GM23248 (cell line): Measurements from ENCODE around the gene LRMDA. TPM values are rescaled to one million over a fixed set of nuclear protein-coding genes. Genes with fewer than 3 reads are reported as not detected.

Source experiments
- DNase-seq: peaks from one replicate; pipeline ENCODE4 v3.0.0-alpha.2; 2015
- H2AFZ ChIP-seq: fragments of 200-600 bp; sonication (generic); 2 replicates; pipeline ENCODE4 v1.6.1; 2016; ENCODE audit warnings: antibody characterized with exemption
- H3F3A ChIP-seq: fragments of 200-600 bp; sonication (generic); 2 replicates; pipeline ENCODE4 v1.6.1; 2016; ENCODE audit warnings: mild to moderate bottlenecking, antibody characterized with exemption, mixed run types; ENCODE audit not compliant: insufficient read depth
- H3K27ac ChIP-seq: fragments of 200-600 bp; sonication (generic); 2 replicates; pipeline ENCODE4 v1.5.1; 2016; ENCODE audit warnings: mild to moderate bottlenecking
- H3K27me3 ChIP-seq: fragments of 200-600 bp; sonication (generic); replicated peaks from 2 replicates; pipeline ENCODE4 v1.6.1; 2016; ENCODE audit warnings: mild to moderate bottlenecking; ENCODE audit not compliant: insufficient read depth
- H3K36me3 ChIP-seq: fragments of 200-600 bp; sonication (generic); 2 replicates; pipeline ENCODE4 v1.6.1; 2016; ENCODE audit warnings: low read depth, mild to moderate bottlenecking
- H3K4me1 ChIP-seq: fragments of 200-600 bp; sonication (generic); 2 replicates; pipeline ENCODE4 v1.6.1; 2016; ENCODE audit warnings: mild to moderate bottlenecking; ENCODE audit not compliant: insufficient read depth
- H3K4me2 ChIP-seq: fragments of 200-600 bp; sonication (generic); one replicate; pipeline ENCODE4 v1.6.1; 2016; ENCODE audit warnings: mild to moderate bottlenecking; ENCODE audit not compliant: unreplicated experiment
- H3K4me3 ChIP-seq: fragments of 200-600 bp; sonication (generic); 2 replicates; pipeline ENCODE4 v1.5.1; 2016; ENCODE audit warnings: mild to moderate bottlenecking
- H3K79me2 ChIP-seq: fragments of 200-600 bp; sonication (generic); 2 replicates; pipeline ENCODE4 v1.6.1; 2016; ENCODE audit warnings: mild to moderate bottlenecking; ENCODE audit not compliant: insufficient read depth
- H3K9ac ChIP-seq: fragments of 200-600 bp; sonication (generic); 2 replicates; pipeline ENCODE4 v1.6.1; 2016; ENCODE audit warnings: mild to moderate bottlenecking
- H3K9me2 ChIP-seq: fragments of 200-600 bp; sonication (generic); 2 replicates; pipeline ENCODE4 v1.6.1; 2016; ENCODE audit warnings: mixed run types, mild to moderate bottlenecking, moderate library complexity; ENCODE audit not compliant: insufficient read depth
- H3K9me3 ChIP-seq: fragments of 200-600 bp; sonication (generic); one replicate; pipeline ENCODE4 v1.6.1; 2017; ENCODE audit warnings: low read depth
- H4K20me1 ChIP-seq: fragments of 200-600 bp; sonication (generic); 2 replicates; pipeline ENCODE4 v1.6.0; 2016; ENCODE audit not compliant: insufficient read depth
- EZH2 ChIP-seq: fragments of 200-600 bp; sonication (generic); IDR thresholded peaks from 2 replicates; pipeline ENCODE4 v1.6.1; 2018; ENCODE audit warnings: antibody characterized with exemption, mild to moderate bottlenecking; ENCODE audit not compliant: insufficient read depth, poor library complexity, severe bottlenecking
- EZH2phosphoT487 ChIP-seq: fragments of 200-600 bp; sonication (generic); IDR thresholded peaks from 2 replicates; pipeline ENCODE4 v1.6.1; 2018; ENCODE audit warnings: antibody characterized with exemption, moderate library complexity, mild to moderate bottlenecking, low read depth; ENCODE audit not compliant: insufficient read depth
- WGBS, 2 experiments: methylation state at CpG; one replicate each; pipeline ENCODE4 v1.1.6; 2015 to 2017; ENCODE audit warnings: low lambda C conversion rate in 2 of 2, low coverage in 1 of 2; ENCODE audit errors: missing lambda C conversion rate in 2 of 2; 5-methylcytosine and 5-hydroxymethylcytosine counted together
- in situ Hi-C: fragments of 300-500 bp; cut with MboI; formaldehyde crosslinking; loops from 2 replicates; pipeline ENCODE4 v1.15.0; 2020
- polyA plus RNA-seq: library from polyadenylated mRNA; unstranded; fragments of >200 nt; fragmentation: Nextera tagmentation; extraction: Ambion mirVana; gene quantifications from 2 replicates; pipeline ENCODE4 v1.2.1, GENCODE V29; 2016
- total RNA-seq: library from RNA; depleted of rRNA; stranded (reverse); fragments of >200 nt; shearing (Covaris generic); gene quantifications from 2 replicates; pipeline ENCODE4 v1.2.3, GENCODE V29; 2014

The LRMDA gene
- total and polyA plus RNA-seq, 2 experiments from 2014 or later = 2.6 TPM; not detected in 1

- DNase-seq = no peak
- Histone ChIP-seq H3F3A (no peaks in the 10 kb centered on the region), H3K27ac (no peak overlapping the region), H4K20me1 (no peaks in the 10 kb centered on the region), H3K36me3 (no peaks in the 10 kb centered on the region), H3K4me2 (no peak overlapping the region), H3K27me3 (no peaks in the 10 kb centered on the region), H3K9me3 (no peaks in the 10 kb centered on the region), H3K4me1 (no peaks in the 10 kb centered on the region), H3K9ac (no peak overlapping the region), H3K4me3 (no peak overlapping the region), H2AFZ (no peak overlapping the region), H3K79me2 (no peaks in the 10 kb centered on the region), H3K9me2 (no peaks in the 10 kb centered on the region)
- TF ChIP-seq EZH2 (no peak), EZH2phosphoT487 (no peak)
- in situ Hi-C loops = no loop called here
- WGBS, 2 experiments = 93 to 99% methylated on average over 9 of the region's 9 CpGs
These were observed 744.7 kb downstream of the LRMDA start for GRCh38 chr10:76176166-76176550.

- H3K27me3 ChIP-seq = no peaks in the 10 kb centered on the region
- no peaks in the 10 kb centered on the region for H3F3A ChIP-seq
- DNase-seq = no peak
- no peak overlapping the region for H2AFZ ChIP-seq
- no peaks in the 10 kb centered on the region for H3K9me2 ChIP-seq
- H3K27ac ChIP-seq = no peak overlapping the region
- H4K20me1 ChIP-seq = no peaks in the 10 kb centered on the region
- H3K36me3 ChIP-seq = no peaks in the 10 kb centered on the region
- WGBS, 2 experiments = 97 to 100% methylated on average over 2 of the region's 2 CpGs
- H3K4me1 ChIP-seq = no peaks in the 10 kb centered on the region
- H3K79me2 ChIP-seq = no peaks in the 10 kb centered on the region
- no peak for TF ChIP-seq EZH2phosphoT487
- no peak overlapping the region for H3K4me3 ChIP-seq
- no peaks in the 10 kb centered on the region for H3K9me3 ChIP-seq
- no peak overlapping the region for H3K9ac ChIP-seq
- in situ Hi-C loops = no loop called here
- H3K4me2 ChIP-seq = no peak overlapping the region
These were observed 746.5 kb downstream of the LRMDA start for GRCh38 chr10:76177936-76178335.

GRCh38 chr10:76178532-76179292, 747.3 kb downstream of the LRMDA start:
- H3K9me3 ChIP-seq = no peaks in the 10 kb centered on the region
- no peaks in the 10 kb centered on the region for H3K4me1 ChIP-seq
- no peak overlapping the region for H2AFZ ChIP-seq
- in situ Hi-C loops = no loop called here
- no peak overlapping the region for H3K9ac ChIP-seq
- no peaks in the 10 kb centered on the region for H3K27me3 ChIP-seq
- TF ChIP-seq EZH2phosphoT487 (no peak), EZH2 (no peak)
- no peaks in the 10 kb centered on the region for H3K9me2 ChIP-seq
- no peaks in the 10 kb centered on the region for H3K36me3 ChIP-seq
- 26 to 34% methylated on average over 4 of the region's 4 CpGs for WGBS, 2 experiments
- H3K27ac ChIP-seq = no peak overlapping the region
- H3F3A ChIP-seq = no peaks in the 10 kb centered on the region
- H3K4me2 ChIP-seq = no peak overlapping the region
- no peak for DNase-seq
- H3K4me3 ChIP-seq = no peak overlapping the region
- no peaks in the 10 kb centered on the region for H3K79me2 ChIP-seq
- no peaks in the 10 kb centered on the region for H4K20me1 ChIP-seq

- H3K27ac ChIP-seq = no peak overlapping the region
- H3K4me3 ChIP-seq = no peak overlapping the region
- H4K20me1 ChIP-seq = no peaks in the 10 kb centered on the region
- H3K4me2 ChIP-seq = no peak overlapping the region
- no peaks in the 10 kb centered on the region for H3K36me3 ChIP-seq
- no peaks in the 10 kb centered on the region for H3K9me3 ChIP-seq
- in situ Hi-C loops = no loop called here
- no peaks in the 10 kb centered on the region for H3K27me3 ChIP-seq
- 81 to 85% methylated on average over 5 of the region's 5 CpGs for whole genome bisulfite sequencing, 2 experiments
- H3F3A ChIP-seq = no peaks in the 10 kb centered on the region
- no peaks in the 10 kb centered on the region for H3K79me2 ChIP-seq
- no peak overlapping the region for H3K9ac ChIP-seq
- no peak for DNase-seq
- H2AFZ ChIP-seq = no peak overlapping the region
- TF ChIP-seq EZH2 = no peak
- TF ChIP-seq EZH2phosphoT487 = no peak
- H3K9me2 ChIP-seq = no peaks in the 10 kb centered on the region
- no peaks in the 10 kb centered on the region for H3K4me1 ChIP-seq
These were observed 748.4 kb downstream of the LRMDA start for GRCh38 chr10:76179806-76180205.
